HG03025 (cell line): ENCODE results near the gene GATAD2B.
A peak's percentile ranks its signal among the peaks of the same experiment; 100 is the strongest.
"Not testable (repeated sequence)": the region's sequence is repeated elsewhere in the genome, so short reads cannot be mapped to it uniquely, and the experiment has no call there.

ENCODE experiments used
- ATAC-seq: cut with Tn5 transposase; IDR thresholded peaks from one replicate; pipeline ENCODE4 v1.9.1; 2021; ENCODE audit warnings: mild to moderate bottlenecking, moderate library complexity; ENCODE audit not compliant: unreplicated experiment, low FRiP score

GATAD2B gene

GRCh38 chr1:153845158-153845557 is 77.6 kb downstream of the GATAD2B start:
- no peak for ATAC-seq

DNA sequence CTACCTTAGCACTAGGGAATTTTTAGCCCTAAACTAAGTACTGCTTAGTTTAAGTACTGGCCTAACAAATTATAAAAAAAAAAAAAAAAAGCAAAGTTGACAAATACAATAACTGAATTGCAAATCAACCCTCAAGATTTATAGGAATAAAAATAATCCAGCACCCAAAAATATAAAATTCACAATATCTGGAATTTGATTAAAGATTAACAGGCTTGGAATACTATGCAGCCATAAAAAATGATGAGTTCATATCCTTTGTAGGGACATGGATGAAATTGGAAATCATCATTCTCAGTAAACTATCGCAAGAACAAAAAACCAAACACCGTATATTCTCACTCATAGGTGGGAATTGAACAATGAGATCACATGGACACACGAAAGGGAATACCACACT is 78.4 kb downstream of the GATAD2B start:
- not testable (repeated sequence) for ATAC-seq

- ATAC-seq: peak; percentile 43
Observed at GRCh38 chr1:153842006-153842471, 80.7 kb downstream of the GATAD2B start.

DNA sequence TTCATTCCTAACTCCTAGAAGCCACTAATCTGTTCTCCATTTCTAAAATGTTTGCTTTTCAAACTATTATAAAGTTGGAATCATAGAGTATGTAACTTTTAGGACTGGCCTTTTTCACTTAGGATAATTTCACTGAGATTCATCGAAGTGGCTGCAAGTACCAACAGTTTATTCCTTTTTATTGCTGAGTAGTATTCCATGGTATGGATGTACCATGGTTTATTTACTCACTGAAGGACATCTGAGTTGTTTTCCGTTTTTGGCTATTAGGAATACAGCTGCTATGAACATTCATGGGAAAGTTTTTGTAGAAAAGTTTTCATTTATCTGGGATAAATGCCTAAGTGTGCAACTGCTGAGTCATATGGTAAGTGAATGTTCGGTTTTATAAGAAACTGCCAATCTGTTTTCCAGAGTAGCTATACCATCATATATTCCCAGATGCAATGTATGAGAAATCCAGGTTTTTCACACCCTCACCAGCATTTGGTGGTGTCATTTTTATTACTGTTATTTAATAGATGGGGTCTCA is 81.2 kb downstream of the GATAD2B start:
- ATAC-seq: no peak

- not testable (repeated sequence) for ATAC-seq
Observed at GRCh38 chr1:153840774-153841173, 82.0 kb downstream of the GATAD2B start.

- ATAC-seq: not testable (repeated sequence)
Observed at GRCh38 chr1:153833968-153834367, 88.8 kb downstream of the GATAD2B start.

DNA sequence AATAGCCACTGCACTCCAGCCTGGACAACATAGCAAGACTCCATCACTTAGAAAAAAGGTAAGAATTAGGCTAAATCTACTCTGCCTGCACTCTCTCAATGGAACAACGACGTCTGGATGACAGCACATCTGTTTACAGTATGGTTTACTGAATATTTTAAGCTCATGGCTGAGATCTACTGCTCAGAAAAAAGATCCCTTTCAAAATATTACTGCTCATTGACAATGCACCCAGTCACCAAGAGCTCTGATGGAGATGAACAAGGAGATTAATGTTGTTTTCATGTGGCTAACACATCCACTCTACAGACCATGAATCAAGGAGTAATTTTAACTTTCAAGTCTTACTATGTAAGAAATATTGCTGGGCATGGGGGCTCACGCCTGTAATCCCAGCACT is 89.6 kb downstream of the GATAD2B start:
- ATAC-seq: no peak

DNA sequence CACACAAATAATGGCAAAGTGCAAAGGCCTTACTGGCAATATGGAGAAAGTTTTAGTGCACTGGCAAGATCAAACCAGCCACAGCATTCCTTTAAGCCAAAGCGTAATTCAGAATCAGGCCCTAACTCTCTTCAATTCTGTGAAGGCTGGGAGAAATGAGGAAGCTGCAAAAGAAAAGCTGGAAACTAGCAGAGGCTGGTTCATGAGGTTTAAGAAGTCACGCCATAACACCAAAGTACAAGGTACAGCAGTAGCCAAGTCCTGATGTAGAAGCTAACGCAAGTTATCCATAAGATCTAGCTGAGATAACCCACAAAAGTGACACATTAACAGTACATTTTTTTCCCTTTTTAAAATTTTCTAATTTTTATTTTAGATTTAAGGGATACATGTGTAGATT is 90.5 kb downstream of the GATAD2B start:
- ATAC-seq: no peak

GRCh38 chr1:153831026-153831425 is 91.7 kb downstream of the GATAD2B start:
- no peak for ATAC-seq

GRCh38 chr1:153827168-153827964 is 95.4 kb downstream of the GATAD2B start:
- ATAC-seq: no peak

DNA sequence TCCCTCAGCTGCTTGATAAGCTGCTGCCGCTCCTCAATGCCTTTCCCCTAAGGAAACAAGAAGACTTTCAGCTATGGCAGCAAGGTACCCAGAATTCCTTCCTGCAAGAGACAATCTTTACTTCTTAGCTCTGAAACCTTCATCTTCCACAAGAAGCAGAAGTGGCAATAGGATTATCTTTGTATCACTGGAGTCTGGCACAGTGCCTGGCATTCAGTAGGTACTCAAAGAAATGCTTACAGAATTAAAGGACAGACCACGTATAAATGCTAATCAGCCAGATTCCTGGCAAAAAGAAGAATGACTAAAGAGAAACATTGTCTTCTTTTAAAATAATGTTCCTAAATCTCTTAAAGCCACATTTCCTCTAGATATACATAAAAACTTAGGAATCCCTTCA is 103.9 kb downstream of the GATAD2B start:
- no peak for ATAC-seq

- no peak for ATAC-seq
Observed at GRCh38 chr1:153816283-153816889, 106.4 kb downstream of the GATAD2B start.

GRCh38 chr1:153805886-153806719 is 116.7 kb downstream of the GATAD2B start:
- ATAC-seq: peak; percentile 3

GRCh38 chr1:153805042-153805745 is 117.6 kb downstream of the GATAD2B start:
- peak; percentile 89 for ATAC-seq

GRCh38 chr1:153804112-153804511 is 118.7 kb downstream of the GATAD2B start:
- ATAC-seq: no peak

DNA sequence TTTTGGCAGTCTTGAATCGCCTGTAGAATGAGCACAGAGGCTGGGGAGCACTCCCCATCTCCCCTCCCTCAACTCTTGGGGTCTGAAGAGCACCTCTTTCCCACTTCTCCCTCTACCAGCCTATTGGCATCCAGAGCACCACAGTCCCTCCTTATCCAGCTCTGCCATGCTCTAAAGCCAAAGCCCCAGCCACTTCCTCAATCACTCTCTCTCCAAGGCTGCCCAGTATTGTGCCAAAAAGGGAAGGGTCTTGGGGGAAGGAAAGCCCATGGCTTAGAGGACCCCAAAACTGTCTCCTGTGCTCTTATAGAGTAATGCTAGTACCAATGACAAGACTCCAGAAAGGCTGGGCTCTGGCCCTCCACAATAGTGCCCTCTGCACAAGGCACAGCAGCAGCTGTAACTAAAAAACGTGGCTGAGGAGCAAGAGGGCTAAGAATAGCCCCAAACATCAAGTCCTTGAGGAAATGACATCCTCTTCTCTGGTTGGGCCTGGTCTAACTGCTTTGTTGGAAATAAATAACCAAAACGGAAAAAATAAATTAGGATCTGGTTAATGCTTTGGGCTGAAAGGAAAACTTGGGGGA is 119.2 kb downstream of the GATAD2B start:
- no peak for ATAC-seq

- no peak for ATAC-seq
Observed at GRCh38 chr1:153801786-153802697, 120.7 kb downstream of the GATAD2B start.

- ATAC-seq: no peak
Observed at GRCh38 chr1:153801028-153801625, 121.6 kb downstream of the GATAD2B start.
